Keratinocyte (primary cell): ENCODE data around the gene ZFYVE28. TPM values are rescaled to one million over a fixed set of nuclear protein-coding genes. Genes with fewer than 3 reads are reported as not detected.

Experiments
- DNase-seq: peaks from one replicate; pipeline ENCODE4 v3.0.0-alpha.2; 2011; ENCODE audit warnings: low read depth, missing footprints, low spot score
- FAIRE-seq: peaks from 2 replicates; lab custom pipeline; 2011; peaks lifted over from hg19 to GRCh38; lab: Jason Lieb, UNC
- H2AFZ ChIP-seq: 2 replicates; pipeline ENCODE4 v1.6.0; 2012; ENCODE audit warnings: low read length, control low read depth, inconsistent platforms; ENCODE audit not compliant: control insufficient read depth
- H3K27ac ChIP-seq: 2 replicates; pipeline ENCODE4 v1.5.1; 2011; ENCODE audit warnings: low read length; ENCODE audit not compliant: control insufficient read depth, insufficient read depth
- H3K27me3 ChIP-seq: 3 replicates; pipeline ENCODE4 v1.6.0; 2011; ENCODE audit warnings: low read length; ENCODE audit not compliant: control insufficient read depth, insufficient read depth; ENCODE audit errors: extremely low read depth
- H3K36me3 ChIP-seq, 2 experiments: 2 replicates in 1 of 2; 3 replicates in 1 of 2; pipeline ENCODE4 v1.5.1; 2011; ENCODE audit warnings: low read length in 2 of 2, mild to moderate bottlenecking in 1 of 2; ENCODE audit not compliant: control insufficient read depth in 2 of 2, insufficient read depth in 2 of 2; ENCODE audit errors: extremely low read depth in 1 of 2
- H3K4me1 ChIP-seq: 3 replicates; pipeline ENCODE4 v1.5.1; 2011; ENCODE audit warnings: low read length; ENCODE audit not compliant: control insufficient read depth, insufficient read depth; ENCODE audit errors: extremely low read depth
- H3K4me2 ChIP-seq: 3 replicates; pipeline ENCODE4 v1.6.0; 2011; ENCODE audit warnings: low read depth, low read length; ENCODE audit not compliant: control insufficient read depth, insufficient read depth; ENCODE audit errors: extremely low read depth
- H3K4me3 ChIP-seq, 3 experiments: fragments of 200-600 bp in 1 of 3; sonication (generic) in 1 of 3; 2 replicates in 2 of 3; 3 replicates in 1 of 3; pipeline ENCODE4 v1.5.1; 2011 to 2016; ENCODE audit warnings: low read length in 3 of 3, mild to moderate bottlenecking in 3 of 3, control low read depth in 2 of 3, inconsistent platforms in 1 of 3, low read depth in 1 of 3, mixed read lengths in 1 of 3, mixed run types in 1 of 3, moderate library complexity in 1 of 3; ENCODE audit not compliant: control insufficient read depth in 2 of 3, insufficient read depth in 2 of 3; ENCODE audit errors: extremely low read depth in 1 of 3
- H3K79me2 ChIP-seq: 2 replicates; pipeline ENCODE4 v1.6.0; 2012; ENCODE audit warnings: low read length; ENCODE audit not compliant: control insufficient read depth, insufficient read depth
- H3K9ac ChIP-seq: 3 replicates; pipeline ENCODE4 v1.6.0; 2011; ENCODE audit warnings: low read length; ENCODE audit not compliant: control insufficient read depth, insufficient read depth; ENCODE audit errors: extremely low read depth
- H3K9me1 ChIP-seq: 3 replicates; pipeline ENCODE4 v1.6.0; 2011; ENCODE audit warnings: low read length; ENCODE audit not compliant: control insufficient read depth, insufficient read depth; ENCODE audit errors: extremely low read depth
- H3K9me3 ChIP-seq: 2 replicates; pipeline ENCODE4 v1.5.1; 2012; ENCODE audit warnings: low read depth, low read length; ENCODE audit not compliant: control insufficient read depth
- H4K20me1 ChIP-seq: 3 replicates; pipeline ENCODE4 v1.6.0; 2011; ENCODE audit warnings: low read length; ENCODE audit not compliant: control insufficient read depth, insufficient read depth; ENCODE audit errors: extremely low read depth
- CTCF ChIP-seq, 3 experiments: IDR thresholded peaks in 1 of 3; conservative IDR thresholded peaks in 1 of 3; optimal IDR thresholded peaks in 1 of 3; 2 replicates in 2 of 3; 3 replicates in 1 of 3; pipeline versions ENCODE3 to v1.5.1; 2011; ENCODE audit warnings: low read length in 3 of 3, mild to moderate bottlenecking in 3 of 3, moderate library complexity in 2 of 3, control low read depth in 1 of 3, inconsistent platforms in 1 of 3; ENCODE audit not compliant: insufficient read depth in 2 of 3; ENCODE audit errors: extremely low read depth in 1 of 3
- EZH2 ChIP-seq: IDR thresholded peaks from one replicate; pipeline ENCODE4 v1.6.1; 2012; ENCODE audit warnings: inconsistent platforms, mild to moderate bottlenecking, low read length, moderate library complexity
- dilution Hi-C: fragments of 300-500 bp; cut with MboI; formaldehyde crosslinking; loops from one replicate; pipeline ENCODE4 v1.7.0; 2020; ENCODE audit warnings: low sequenced_read_pairs; ENCODE audit not compliant: extremely low pct_ligation_motif_present
- polyA plus RNA-seq, 5 experiments: library from polyadenylated mRNA; depleted of rRNA in 3 of 5; stranded (reverse) in 3 of 5; stranded (forward) in 1 of 5; unstranded in 1 of 5; fragments of >200 nt; gene quantifications; 1 replicate in 1 of 5; 2 replicates in 3 of 5; 3 replicates in 1 of 5; pipeline versions ENCODE4 v1.2.1 to v1.2.3, GENCODE V29; 2011 to 2012; ENCODE audit warnings: missing spikeins in 2 of 5, low read depth in 1 of 5, low replicate concordance in 1 of 5

The ZFYVE28 gene
- polyA plus RNA-seq, 1 donor (not counting 4 experiments of a cell fraction or from before 2014, with no cell fraction given) = 0.33 TPM

- no peak overlapping the region for H3K4me3 ChIP-seq
- TF ChIP-seq EZH2 (no peak), CTCF (optimal IDR thresholded peaks at IDR 0.05 in 1 of 3, IDR thresholded peaks at IDR 0.05 in 1 of 3, conservative IDR thresholded peaks at IDR 0.05 in 1 of 3; ENCODE audit: extremely low read depth in 1 of 3, insufficient read depth in 2 of 3, low read length in 3 of 3) (no peak)
- H3K4me2 ChIP-seq = no peak overlapping the region
- H3K9me3 ChIP-seq = no peaks in the 10 kb centered on the region
- no peaks in the 10 kb centered on the region for H3K79me2 ChIP-seq
- no peak overlapping the region for H2AFZ ChIP-seq
- H3K27me3 ChIP-seq = peaks cover 22% of the 10 kb centered on the region
- H3K9me1 ChIP-seq = no peaks in the 10 kb centered on the region
- dilution Hi-C loops = no loop called here
- H4K20me1 ChIP-seq = peaks cover 2% of the 10 kb centered on the region
- H3K9ac ChIP-seq = no peak overlapping the region
- no peak overlapping the region for H3K27ac ChIP-seq
- no peak for DNase-seq
- no peak for FAIRE-seq
- no peaks in the 10 kb centered on the region for H3K36me3 ChIP-seq
- H3K4me1 ChIP-seq = no peaks in the 10 kb centered on the region
Measured at GRCh38 chr4:2395584-2395983, 22.9 kb downstream of the ZFYVE28 start.

DNA sequence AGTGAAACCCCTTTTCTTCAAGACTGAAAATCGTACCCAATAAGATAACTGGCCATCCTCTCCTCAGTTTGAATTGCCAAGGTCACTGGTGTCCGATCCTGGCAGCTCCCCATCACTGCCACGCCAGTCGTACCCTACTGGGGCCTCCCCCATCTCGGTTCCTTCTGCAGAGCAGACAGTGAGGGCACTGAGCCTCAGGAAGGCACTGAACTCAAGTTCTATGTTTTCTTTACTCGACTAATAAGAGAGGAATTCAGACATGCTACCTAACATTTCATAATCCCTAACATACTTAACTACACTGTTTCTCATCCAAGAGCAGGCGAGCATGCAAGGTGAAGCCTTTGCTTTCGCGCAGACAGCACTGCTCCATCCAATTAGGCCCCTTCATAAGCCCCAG, 23.4 kb downstream of the ZFYVE28 start:
- H2AFZ ChIP-seq = no peak overlapping the region
- peaks cover under 1% of the 10 kb centered on the region for H4K20me1 ChIP-seq
- DNase-seq = no peak
- no peaks in the 10 kb centered on the region for H3K79me2 ChIP-seq
- H3K9ac ChIP-seq = no peak overlapping the region
- no peaks in the 10 kb centered on the region for H3K9me1 ChIP-seq
- H3K27ac ChIP-seq = no peak overlapping the region
- H3K4me3 ChIP-seq = no peak overlapping the region
- dilution Hi-C loops = no loop called here
- H3K4me2 ChIP-seq = no peak overlapping the region
- no peaks in the 10 kb centered on the region for H3K4me1 ChIP-seq
- peaks cover 26% of the 10 kb centered on the region for H3K27me3 ChIP-seq
- no peaks in the 10 kb centered on the region for H3K9me3 ChIP-seq
- no peaks in the 10 kb centered on the region for H3K36me3 ChIP-seq
- TF ChIP-seq EZH2 (no peak), CTCF (optimal IDR thresholded peaks at IDR 0.05 in 1 of 3, IDR thresholded peaks at IDR 0.05 in 1 of 3, conservative IDR thresholded peaks at IDR 0.05 in 1 of 3; ENCODE audit: extremely low read depth in 1 of 3, insufficient read depth in 2 of 3, low read length in 3 of 3) (no peak)
- no peak for FAIRE-seq
